Dermis blood vessel endothelial cell (primary cell): ENCODE data around the gene ARHGAP44. TPM values are rescaled to one million over a fixed set of nuclear protein-coding genes. Genes with fewer than 3 reads are reported as not detected.
A peak's percentile ranks its signal among the peaks of the same experiment; 100 is the strongest.

Source experiments
- DNase-seq: peaks from one replicate; pipeline ENCODE4 v3.0.0; 2010
- total RNA-seq: library from RNA; depleted of rRNA; stranded (reverse); fragments of >200 nt; gene quantifications from 2 replicates; pipeline ENCODE4 v1.2.3, GENCODE V29; 2014

ARHGAP44 gene, protein sequence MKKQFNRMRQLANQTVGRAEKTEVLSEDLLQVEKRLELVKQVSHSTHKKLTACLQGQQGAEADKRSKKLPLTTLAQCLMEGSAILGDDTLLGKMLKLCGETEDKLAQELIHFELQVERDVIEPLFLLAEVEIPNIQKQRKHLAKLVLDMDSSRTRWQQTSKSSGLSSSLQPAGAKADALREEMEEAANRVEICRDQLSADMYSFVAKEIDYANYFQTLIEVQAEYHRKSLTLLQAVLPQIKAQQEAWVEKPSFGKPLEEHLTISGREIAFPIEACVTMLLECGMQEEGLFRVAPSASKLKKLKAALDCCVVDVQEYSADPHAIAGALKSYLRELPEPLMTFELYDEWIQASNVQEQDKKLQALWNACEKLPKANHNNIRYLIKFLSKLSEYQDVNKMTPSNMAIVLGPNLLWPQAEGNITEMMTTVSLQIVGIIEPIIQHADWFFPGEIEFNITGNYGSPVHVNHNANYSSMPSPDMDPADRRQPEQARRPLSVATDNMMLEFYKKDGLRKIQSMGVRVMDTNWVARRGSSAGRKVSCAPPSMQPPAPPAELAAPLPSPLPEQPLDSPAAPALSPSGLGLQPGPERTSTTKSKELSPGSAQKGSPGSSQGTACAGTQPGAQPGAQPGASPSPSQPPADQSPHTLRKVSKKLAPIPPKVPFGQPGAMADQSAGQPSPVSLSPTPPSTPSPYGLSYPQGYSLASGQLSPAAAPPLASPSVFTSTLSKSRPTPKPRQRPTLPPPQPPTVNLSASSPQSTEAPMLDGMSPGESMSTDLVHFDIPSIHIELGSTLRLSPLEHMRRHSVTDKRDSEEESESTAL
- 0.47 and 0.68 TPM in 2 replicates for total RNA-seq

DNA sequence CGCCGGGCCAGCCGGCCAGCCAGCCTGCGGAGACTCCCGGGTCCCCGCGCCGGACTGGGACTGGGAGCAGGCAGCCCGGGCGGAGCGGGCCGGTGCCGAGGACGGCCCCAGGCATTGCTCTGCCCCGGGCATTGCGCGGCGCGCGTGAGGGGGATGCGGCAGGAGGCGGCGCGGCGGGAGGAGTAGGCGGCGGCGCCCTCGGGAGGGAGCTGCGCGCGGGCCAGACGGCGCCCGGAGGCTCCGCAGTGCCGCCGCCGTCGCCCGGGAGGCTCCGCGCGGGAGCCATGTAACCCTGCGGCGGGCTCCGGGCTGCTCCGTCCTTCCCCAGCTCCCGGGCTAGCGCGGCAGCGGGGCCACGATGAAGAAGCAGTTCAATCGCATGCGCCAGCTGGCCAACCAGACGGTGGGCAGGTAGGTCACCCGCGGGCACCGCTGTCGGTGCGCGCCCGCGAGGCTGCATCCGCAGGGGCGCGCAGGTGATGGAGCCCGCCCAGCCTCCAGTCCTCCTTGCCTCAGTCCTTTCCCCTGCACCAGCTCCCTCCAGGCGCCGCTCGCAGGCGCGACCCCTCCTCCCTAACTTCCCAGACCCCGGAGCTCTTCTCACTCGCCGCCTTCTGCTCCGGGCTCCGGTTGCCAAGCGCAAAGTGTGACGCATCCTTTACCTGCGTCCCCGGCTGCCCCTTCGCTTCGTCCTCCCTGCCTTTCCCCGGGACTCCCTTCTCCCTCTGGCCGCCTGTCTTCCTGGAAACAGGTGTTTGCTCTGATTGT, at the start of gene ARHGAP44:
Gene ARHGAP44 (plus strand): TSS at position 18 of the 768 bp plus-strand sequence. CDS start 341 bp downstream, at position 359.
- peak; percentile 65 for DNase-seq

DNA sequence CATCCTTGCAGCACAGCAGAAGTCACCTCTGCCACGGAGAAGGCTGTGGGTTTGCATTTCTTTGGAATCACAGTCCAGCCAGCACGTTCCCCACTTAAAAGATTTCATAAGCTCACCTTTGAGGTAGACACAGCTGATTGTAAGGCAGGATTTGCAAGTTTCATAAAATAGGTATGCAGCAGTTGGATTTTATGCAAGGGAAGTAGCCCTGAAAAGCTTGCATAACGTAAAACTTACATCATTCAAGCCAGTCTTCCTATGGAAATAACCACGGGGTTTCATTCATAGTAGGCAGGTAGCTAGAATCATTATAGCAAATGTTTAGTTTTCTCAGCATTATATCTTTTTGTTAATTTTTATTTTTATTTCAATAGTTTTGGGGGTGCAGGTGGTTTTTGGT, 49.8 kb upstream of the ARHGAP44 start:
- no peak for DNase-seq

DNA sequence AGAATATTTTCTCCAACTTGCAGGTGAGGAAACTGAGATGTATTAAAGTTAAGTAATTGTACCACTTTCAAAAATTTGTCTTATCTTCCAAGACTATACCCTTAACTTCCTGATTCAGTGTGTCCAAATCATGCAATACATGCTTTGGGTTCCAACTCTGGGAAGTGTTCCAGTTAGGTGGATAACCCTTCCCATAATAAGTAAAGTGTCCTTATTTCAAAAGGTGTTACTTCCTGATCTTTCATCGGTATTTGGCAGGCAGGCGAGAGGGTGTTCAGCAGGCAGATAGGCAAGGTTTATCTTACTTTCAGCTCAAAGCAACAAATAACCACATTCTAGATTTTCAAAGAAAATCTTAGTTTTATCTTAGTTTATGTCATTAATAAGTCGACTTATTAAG, 46.3 kb upstream of the ARHGAP44 start:
- DNase-seq: no peak

DNA sequence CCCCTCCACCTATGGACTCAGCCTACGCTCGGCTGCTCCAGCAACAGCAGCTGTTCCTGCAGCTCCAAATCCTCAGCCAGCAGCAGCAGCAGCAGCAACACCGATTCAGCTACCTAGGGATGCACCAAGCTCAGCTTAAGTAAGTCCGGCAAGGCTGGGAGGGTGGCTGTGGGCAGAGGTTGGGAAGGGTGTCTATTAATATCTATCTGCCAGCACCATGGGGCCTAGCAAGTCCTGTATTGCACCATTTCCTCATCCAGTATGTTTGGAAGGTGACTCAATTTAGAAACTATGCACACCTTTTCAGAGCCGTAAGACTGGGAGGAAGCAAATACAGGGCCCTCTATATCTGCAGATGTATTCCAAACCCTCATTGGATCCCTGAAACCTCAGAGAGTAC, 45.0 kb upstream of the ARHGAP44 start:
- no peak for DNase-seq

DNA sequence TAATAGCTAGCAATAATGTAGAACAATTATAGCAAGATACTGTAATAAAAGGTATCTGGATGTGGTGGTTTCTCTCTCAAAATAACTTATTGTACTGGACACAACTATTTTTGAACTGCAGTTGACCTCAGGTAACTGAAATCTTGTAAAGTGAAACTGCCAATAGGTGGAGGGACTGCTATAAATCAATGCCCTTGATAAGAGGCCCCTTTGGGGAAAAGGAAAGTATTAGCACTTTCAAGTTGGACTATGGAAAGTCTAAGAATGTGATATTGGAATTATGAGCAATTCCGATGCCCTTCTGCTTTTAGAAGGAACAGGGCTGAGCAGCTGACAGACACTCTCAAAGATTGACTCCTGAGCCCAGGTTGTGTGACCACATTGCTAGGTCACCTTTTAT, 44.5 kb upstream of the ARHGAP44 start:
- DNase-seq: no peak

DNA sequence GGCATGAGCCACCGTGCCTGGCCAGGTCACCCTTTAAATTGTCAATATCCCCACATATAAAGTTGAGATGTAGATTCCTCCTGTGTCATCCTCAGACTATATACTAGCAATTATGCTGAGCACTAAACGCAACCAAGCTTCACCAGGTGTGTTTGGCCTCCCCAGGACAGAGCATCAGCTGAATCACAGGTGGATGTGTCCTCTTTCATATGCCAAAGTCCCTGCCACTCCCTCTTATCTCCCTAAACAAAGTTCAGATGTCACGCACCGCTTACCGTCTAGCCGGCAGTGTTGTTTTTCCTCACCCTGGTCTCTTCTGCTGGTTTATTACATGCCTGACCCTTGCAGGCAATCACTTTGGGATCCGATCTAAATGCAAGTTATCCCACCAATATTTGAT, 43.8 kb upstream of the ARHGAP44 start:
- no peak for DNase-seq

DNA sequence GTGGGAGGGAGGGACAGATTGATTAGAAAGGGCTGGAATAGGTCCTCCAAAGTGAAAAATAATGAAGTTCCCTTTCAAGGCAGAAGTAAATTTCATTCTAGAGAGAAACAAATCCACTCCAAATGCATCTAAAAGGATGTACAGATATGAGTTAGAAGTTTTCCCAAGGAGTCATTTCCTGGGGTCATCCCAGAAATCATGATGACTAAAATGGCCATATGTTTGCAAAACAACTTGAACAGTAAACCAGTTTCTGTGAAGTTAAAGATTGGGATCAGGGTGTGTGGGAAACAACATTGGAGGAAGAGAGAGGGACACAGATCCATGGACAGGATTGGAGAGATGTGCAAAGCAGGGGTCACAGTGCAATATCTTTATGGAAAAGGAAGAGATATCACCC, 32.5 kb upstream of the ARHGAP44 start:
- DNase-seq: no peak

DNA sequence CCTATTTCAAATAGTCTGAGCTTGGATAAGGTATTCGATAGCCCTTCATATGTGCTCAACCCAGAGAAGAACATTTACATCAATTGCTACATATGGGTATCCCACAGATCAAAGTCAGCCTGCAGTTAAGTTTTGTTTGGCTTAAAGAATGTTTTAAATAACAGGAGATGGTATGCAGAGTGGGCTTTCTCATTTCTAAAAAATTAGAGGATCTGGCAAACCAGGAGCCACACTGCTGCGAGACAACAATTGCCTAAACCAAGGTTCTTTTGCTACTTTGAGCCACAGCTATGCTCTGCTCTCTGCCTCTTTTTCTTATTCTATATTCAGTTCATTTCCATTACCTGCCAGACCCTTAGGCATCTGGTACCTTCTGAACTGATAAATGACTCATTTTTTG, 30.2 kb upstream of the ARHGAP44 start:
- no peak for DNase-seq

DNA sequence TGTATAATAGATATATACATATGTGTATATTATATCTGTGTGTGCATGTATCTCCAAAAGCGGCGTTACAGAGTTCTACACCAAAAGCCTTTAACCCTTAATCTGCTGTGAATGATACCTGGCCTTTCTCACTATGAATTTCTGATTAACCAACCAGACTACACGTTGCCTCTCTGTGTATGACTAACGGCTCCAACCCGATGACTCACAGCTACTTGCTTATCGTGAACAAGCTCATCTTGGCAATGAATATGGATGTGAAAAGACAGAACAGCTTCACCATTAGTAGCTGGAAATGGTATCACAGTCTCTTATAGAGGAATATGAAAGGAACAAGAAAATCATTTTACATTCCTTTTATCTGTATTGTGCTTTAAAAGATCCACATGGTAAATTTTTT, 23.8 kb upstream of the ARHGAP44 start:
- DNase-seq: no peak

DNA sequence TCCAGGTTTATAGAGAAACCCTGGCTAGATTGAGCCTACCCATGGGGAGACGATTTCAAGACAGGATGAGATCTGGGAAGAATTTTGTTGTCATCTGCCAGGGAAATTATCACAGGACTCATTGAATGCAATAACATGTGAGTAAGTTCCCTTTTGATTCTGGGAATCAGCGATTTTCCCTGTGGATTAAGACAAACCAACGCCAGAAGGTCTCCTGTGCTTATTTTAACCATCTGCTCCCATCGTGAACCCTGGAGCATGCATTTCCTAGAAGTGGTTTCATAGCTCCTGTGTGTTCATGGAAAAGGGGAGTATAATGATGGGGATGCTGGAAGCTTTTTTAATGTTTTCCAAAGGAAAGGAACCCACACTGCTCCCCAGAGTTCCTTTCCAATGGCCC, 21.0 kb upstream of the ARHGAP44 start:
- no peak for DNase-seq

DNA sequence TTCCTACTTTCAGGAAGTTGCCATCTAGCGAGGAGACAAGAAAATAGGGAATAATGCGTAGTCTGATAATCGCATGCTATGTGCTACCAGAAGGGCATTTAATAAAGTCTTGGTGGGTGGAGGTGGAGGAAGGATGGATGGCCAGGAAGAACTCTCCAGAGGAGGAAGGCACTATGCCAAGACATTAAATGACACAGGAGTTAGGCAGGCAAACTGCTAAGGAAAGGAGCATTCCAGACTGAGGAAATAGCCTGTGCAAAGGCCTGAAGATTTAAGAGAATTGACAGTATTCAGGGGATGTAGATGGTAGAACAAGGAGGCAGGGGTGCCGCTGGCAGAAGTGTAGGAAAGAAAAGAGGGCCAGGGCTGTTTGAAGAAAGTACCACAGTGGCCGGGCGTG, 19.3 kb upstream of the ARHGAP44 start:
- DNase-seq: no peak

DNA sequence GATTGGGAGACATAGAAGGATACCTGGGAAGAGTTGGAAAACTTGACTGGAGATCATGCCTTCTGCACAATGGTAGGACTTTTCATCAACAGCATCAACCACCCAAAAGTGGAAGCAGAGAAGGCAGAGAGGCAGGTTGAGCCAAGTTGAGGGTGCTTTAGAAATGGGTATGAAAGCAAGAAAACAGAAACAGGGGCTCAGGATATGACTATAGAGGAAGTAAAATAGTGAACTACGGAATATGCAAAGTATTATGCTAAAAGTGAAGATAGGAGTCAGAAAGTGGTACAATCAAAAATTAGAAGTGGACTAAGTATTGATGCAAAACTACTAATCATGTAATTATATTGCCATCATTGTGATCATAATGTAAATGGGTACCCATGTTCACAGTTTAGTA, 16.1 kb upstream of the ARHGAP44 start:
- DNase-seq: no peak

DNA sequence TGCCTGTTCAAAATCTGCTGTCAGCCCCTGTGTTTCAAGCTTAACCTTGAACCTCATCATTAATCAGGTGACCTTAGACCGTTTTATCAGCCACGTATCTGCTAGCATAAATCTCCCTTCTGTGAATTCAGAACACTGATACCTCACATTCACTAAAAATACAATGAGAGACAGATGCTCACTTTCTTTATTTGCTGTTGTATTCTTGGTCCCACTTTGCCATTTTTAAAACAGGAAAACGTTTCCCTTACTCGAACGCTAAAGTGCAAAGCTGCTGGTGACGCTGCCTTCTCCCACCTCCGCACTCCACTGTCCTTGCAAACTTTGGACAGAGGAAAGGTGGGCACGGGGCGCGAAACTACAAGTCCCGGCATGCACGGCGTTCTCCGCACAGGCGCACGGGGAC, 220 bp upstream of the ARHGAP44 start:
- DNase-seq: no peak

DNA sequence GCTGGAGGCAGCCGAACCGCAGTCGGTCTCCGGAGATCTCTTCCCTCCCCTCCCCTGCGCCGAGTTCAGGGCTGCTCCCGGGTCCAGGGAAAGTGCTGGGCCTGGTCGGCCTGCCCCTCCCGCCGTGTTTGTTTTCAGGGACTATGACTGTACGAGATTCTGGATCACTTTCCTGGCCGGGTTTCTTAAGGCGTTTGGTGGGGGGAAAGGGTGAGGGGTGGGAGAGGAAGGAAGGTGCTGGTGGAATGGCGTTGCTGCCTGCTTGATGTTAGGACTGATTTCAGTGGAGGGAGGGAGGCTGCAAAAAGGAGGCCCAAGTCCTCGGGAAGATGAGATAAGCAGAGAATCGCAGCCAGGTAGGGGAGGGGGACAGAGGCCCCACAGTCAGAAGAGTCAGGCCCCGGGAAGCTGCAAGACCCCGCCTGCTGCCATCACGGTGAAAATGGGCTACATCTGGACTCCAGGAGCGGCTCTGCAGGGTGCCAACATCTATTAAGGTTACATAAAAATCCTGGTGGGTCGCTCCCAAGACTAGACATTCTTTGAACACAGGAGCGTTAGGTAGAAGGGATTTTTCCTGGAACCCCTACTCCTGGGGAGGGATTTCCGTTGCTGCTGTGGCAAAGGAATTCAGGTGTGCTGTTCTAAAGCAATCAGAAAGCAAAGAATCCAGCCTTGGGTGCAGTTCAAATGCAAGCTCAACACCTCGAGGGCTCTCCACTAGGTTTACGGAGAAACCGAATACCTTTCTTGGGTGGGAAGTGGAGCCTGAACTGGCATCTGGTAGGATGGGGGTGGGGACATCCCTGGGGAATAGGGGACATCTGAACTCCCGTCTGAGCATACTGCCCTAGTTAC, 1.2 kb downstream of the ARHGAP44 start:
- DNase-seq: no peak

DNA sequence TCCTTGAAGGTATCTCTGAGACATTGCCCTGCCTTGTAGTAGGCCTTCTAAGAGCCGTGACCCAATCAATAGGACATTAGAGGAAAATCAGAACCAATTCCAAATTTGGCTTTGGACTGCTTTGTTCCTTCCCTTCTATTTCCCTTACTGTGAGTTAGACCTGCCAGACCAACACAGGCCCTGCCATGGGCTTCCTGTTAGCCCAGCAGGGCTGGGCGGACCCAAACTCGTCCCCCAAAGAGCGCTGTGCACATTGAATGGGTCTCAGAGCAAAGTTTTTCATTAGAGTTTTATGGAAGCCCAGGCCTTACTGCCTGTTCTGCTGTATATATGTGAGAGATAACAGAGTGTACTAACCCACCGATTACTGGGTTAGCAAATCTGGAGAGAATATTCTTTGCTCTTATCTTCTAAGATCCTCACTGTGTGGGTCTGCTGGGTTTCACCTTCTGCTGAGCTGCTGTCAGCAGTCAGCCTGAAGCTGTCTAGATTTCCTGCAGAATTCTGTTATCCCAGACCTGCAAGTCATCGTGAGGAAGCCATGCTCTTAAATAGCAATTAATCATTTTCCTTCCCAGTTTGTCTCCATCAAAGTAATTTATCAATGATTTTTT, 5.7 kb downstream of the ARHGAP44 start:
- DNase-seq: no peak

DNA sequence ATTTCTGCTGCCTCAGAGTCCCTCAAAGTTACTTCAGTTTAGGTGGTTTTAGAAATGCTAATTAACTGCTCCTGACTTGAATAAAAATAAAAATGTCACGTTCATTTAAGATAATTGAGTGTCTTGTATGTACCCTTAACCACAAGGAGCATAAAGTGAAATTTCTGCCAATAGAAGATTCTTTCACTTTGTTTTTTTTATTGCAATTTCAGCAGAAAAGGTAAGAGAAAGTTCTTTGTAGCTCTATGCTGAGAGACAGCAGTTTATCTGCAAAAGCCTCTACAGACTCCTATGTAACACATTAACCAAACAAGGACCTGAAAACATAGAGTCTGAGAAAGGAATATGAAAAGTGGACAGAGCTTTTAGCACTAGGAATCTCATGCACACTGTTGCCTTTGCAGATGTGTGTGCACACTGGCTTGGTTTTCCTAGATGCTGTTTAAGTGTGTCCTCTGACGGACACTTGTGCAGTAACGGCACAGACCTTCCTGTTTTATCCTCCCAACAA, 11.6 kb downstream of the ARHGAP44 start:
- no peak for DNase-seq

DNA sequence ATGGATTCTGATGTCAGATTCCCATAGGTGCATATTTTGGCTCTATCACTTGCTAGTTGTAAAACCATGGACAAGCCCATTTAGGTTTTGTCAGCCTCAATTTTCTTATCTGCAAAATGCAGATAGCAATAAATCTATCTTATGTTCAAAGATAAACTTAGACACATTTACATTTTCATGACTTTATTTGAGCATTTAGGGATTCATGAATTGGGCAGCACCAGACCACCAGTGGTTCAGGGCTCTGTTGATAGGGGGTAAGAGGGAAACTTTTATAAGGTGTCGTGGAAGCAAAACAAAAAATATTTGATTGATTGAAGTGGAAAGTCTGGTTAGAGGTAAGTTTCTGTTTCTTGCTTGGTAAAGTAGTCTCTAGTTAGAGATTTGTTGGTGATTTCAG, 17.3 kb downstream of the ARHGAP44 start:
- DNase-seq: no peak

DNA sequence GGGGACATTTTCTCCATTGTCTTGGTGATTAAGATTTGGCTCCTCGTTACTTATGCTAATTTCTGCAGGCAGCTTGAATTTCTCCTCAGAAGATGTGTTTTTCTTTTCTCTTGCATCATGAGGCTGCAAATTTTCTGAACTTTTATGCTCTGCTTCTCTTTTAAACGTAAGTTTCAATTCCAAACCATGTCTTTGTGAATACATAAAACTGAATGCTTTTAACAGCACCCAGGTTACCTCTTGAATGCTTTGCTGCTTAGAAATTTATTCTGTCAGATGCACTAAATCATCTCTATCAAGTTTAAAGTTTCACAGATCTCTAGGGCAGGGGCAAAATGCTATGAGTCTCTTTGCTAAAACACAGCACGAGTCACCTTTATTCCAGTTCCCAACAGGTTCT, 19.4 kb downstream of the ARHGAP44 start:
- no peak for DNase-seq

DNA sequence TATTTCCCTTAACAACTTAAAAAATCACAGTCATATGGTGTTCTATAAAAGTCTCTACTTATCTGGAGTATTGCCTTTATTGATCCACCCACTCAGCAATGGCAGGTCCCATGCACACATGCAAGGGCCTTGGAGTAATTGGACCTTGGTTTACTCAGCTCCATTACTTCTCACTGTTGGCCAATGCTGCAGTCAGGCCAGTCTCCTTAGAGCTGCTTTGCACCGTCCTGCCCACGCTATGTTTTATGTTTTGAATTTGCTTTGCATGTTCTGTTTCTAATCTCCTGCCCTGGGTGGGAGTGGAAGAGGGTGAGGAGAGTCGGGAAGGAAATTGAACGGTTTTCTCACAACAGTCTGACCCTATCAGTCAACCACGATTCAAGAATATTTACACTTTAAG, 23.6 kb downstream of the ARHGAP44 start:
- DNase-seq: no peak

DNA sequence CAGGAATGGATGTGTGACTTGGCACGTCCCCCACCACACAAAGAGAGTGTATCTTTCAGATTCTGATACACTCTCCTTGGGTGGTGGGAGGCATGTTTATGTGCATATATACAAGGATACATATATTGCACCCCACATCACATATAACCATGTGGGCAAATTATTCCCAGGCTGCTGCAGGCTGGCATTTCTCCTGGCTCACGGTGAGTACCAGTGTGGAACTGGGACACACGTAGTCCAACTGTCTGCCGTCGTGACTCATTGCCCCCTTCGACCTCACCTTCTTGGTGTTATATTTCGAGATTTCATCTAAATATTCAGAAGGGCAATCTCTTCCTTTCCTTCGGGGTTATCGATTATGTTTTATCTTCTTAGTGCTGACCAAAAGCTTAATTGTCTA, 24.4 kb downstream of the ARHGAP44 start:
- DNase-seq: no peak

DNA sequence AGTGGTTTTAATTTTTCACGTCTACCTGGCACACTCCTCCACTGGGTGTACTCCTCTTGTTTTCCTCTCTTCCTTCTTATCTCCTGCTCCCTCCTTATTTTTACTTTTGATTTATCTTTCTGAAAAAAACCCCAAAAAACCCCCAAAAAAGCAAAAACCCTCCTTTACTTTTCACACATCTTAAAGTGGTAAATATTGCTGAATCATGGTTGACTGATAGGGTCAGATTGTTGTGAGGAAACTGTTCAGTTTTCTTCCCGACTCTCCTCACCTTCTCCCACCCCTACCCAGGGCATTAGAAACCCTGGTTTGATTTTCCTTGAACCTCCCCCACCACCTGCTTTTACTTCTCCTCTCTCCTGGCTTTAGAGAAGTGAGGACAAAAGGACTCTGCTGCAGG, 25.4 kb downstream of the ARHGAP44 start:
- no peak for DNase-seq
